BLaER1 (cell line): ENCODE results near the gene MGLL.

Experiments used
- H3K27ac ChIP-seq: shearing (Covaris generic); formaldehyde crosslinking; 2 replicates; pipeline ENCODE4 v1.8.1; 2022
- H3K27me3 ChIP-seq: shearing (Covaris generic); formaldehyde crosslinking; 2 replicates; pipeline ENCODE4 v1.8.1; 2022
- H3K36me3 ChIP-seq: shearing (Covaris generic); formaldehyde crosslinking; 2 replicates; pipeline ENCODE4 v1.8.1; 2022
- H3K4me1 ChIP-seq: shearing (Covaris generic); formaldehyde crosslinking; 2 replicates; pipeline ENCODE4 v1.8.1; 2022
- H3K4me2 ChIP-seq: shearing (Covaris generic); formaldehyde crosslinking; 2 replicates; pipeline ENCODE4 v1.8.1; 2022
- H3K4me3 ChIP-seq: shearing (Covaris generic); formaldehyde crosslinking; 2 replicates; pipeline ENCODE4 v1.8.1; 2022
- H3K9ac ChIP-seq: shearing (Covaris generic); formaldehyde crosslinking; 2 replicates; pipeline ENCODE4 v1.8.1; 2022
- H3K9me3 ChIP-seq: shearing (Covaris generic); formaldehyde crosslinking; 2 replicates; pipeline ENCODE4 v1.8.1; 2022
- H4K20me1 ChIP-seq: shearing (Covaris generic); formaldehyde crosslinking; 2 replicates; pipeline ENCODE4 v1.8.1; 2022
- Cebpa-rat ChIP-seq: shearing (Covaris generic); IDR thresholded peaks from 2 replicates; pipeline ENCODE4 v1.8.1; 2022

MGLL gene

DNA sequence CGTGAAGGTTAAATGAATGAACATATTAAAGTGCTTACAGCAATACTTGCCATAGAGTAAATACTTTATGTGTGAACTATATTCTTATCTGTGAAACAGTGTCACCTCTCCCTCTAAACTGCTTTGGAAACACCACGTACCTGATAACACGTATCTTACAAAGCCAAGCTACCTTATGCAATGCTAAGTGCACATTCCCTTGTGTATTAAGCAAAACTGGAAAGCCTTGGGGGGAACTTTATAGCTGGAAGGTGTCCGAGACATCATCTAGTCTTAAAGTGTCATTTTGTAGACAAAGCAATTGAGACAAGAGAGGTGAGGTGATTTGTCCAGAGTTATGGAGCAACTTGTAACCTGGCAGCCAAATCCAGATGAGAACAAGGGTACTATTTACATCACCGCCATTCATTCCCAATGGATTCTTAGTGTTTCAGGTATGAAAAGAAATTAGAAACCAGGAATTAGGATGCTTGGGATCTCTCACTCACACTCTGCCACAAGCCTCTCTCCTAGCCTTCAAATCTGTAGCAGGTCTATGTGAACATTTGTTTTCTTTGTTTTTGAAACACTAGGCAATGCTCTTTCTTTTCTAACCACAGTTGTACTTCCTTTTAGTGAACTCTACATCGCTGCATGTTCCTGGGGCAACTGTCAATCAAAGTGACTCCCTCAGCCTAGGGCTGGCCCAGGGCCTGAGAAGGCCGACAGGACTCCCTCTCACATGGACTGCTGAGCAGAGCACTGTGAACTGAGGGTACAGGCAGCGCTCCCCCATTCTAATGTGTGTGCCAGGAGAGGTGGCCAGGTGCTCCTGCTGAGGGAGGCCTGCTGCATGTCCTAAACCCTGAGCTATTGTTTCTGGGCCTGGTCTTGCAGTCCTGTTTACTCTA lies 13.9 kb upstream of the MGLL start:
- Histone ChIP-seq H3K4me1 (no peaks in the 10 kb centered on the region), H3K4me3 (no peak overlapping the region), H4K20me1 (no peaks in the 10 kb centered on the region), H3K9ac (no peak overlapping the region), H3K4me2 (no peak overlapping the region), H3K36me3 (no peaks in the 10 kb centered on the region), H3K9me3 (no peaks in the 10 kb centered on the region), H3K27ac (no peak overlapping the region), H3K27me3 (no peaks in the 10 kb centered on the region)
- TF ChIP-seq Cebpa-rat, result no peak

DNA sequence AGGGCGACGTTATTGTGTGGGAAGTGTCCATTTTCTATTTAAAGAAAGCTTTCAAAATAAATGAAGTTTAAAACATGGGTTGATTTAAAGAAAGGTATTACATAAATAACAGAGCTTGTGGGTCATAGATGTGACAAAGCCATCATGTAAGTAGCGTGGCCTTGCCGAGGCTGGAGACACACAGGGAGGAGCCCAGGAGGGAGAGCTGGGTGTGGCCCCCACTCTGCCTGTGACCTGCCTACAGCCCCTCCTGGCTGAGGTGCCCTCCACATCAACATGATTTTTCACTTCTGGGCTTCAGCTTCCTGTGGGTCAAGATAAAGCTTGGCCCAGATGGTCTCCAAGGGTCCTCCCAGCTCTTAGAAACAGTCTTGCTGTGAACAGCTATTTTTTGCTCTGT lies 12.5 kb upstream of the MGLL start:
- H4K20me1 ChIP-seq, result no peaks in the 10 kb centered on the region
- H3K27me3 ChIP-seq, result no peaks in the 10 kb centered on the region
- no peaks in the 10 kb centered on the region for H3K4me1 ChIP-seq
- H3K4me2 ChIP-seq, result no peak overlapping the region
- H3K36me3 ChIP-seq, result no peaks in the 10 kb centered on the region
- no peak overlapping the region for H3K9ac ChIP-seq
- H3K4me3 ChIP-seq, result no peak overlapping the region
- H3K9me3 ChIP-seq, result peaks cover 13% of the 10 kb centered on the region
- H3K27ac ChIP-seq, result no peak overlapping the region
- TF ChIP-seq Cebpa-rat, result no peak

- no peak overlapping the region for H3K4me2 ChIP-seq
- H3K36me3 ChIP-seq, result no peaks in the 10 kb centered on the region
- no peak overlapping the region for H3K9ac ChIP-seq
- no peaks in the 10 kb centered on the region for H4K20me1 ChIP-seq
- no peak for TF ChIP-seq Cebpa-rat
- H3K27me3 ChIP-seq, result no peaks in the 10 kb centered on the region
- H3K9me3 ChIP-seq, result peaks cover 24% of the 10 kb centered on the region
- H3K4me1 ChIP-seq, result no peaks in the 10 kb centered on the region
- no peak overlapping the region for H3K27ac ChIP-seq
- H3K4me3 ChIP-seq, result no peak overlapping the region
These were observed 11.1 kb upstream of the MGLL start for GRCh38 chr3:127833281-127834032.

- Histone ChIP-seq H3K36me3 (no peaks in the 10 kb centered on the region), H3K4me1 (no peaks in the 10 kb centered on the region), H3K9ac (no peak overlapping the region), H3K27ac (no peak overlapping the region), H3K4me2 (no peak overlapping the region), H3K27me3 (no peaks in the 10 kb centered on the region), H3K4me3 (no peak overlapping the region), H3K9me3 (peaks cover 40% of the 10 kb centered on the region), H4K20me1 (no peaks in the 10 kb centered on the region)
- TF ChIP-seq Cebpa-rat, result no peak
These were observed 9.4 kb upstream of the MGLL start for GRCh38 chr3:127831723-127832172.

GRCh38 chr3:127829537-127829936 lies 7.2 kb upstream of the MGLL start:
- no peak overlapping the region for H3K27ac ChIP-seq
- H3K4me3 ChIP-seq, result no peak overlapping the region
- H3K9me3 ChIP-seq, result peaks cover 47% of the 10 kb centered on the region
- TF ChIP-seq Cebpa-rat, result no peak
- H3K9ac ChIP-seq, result no peak overlapping the region
- no peaks in the 10 kb centered on the region; the same call in 1 of the 2 replicates for H4K20me1 ChIP-seq
- H3K36me3 ChIP-seq, result no peaks in the 10 kb centered on the region
- H3K4me2 ChIP-seq, result no peak overlapping the region
- H3K4me1 ChIP-seq, result no peaks in the 10 kb centered on the region
- H3K27me3 ChIP-seq, result peaks cover 13% of the 10 kb centered on the region

DNA sequence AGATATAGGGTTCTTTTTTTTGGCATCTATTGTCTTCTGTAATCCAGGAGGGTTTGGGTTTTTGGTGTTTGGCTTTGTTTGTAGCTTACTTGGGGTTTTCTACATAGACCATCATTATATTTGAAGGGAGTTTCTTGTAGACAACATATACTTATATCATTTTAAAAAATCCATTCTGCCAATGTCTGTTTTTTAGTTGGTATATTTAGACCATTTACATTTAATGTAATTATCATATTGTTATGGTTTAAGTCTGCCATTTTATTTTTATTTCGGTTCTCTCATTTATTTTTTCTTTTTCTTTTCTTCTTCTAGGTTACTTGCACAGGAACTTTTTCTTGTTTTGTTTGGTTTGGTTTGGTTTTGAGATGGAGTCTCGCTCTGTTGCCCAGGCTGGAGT lies 5.5 kb upstream of the MGLL start:
- Histone ChIP-seq H3K4me2 (no peak overlapping the region), H3K36me3 (no peaks in the 10 kb centered on the region), H4K20me1 (peaks cover 7% of the 10 kb centered on the region), H3K9me3 (peaks cover 47% of the 10 kb centered on the region), H3K27me3 (peaks cover 30% of the 10 kb centered on the region), H3K4me1 (peaks cover 2% of the 10 kb centered on the region), H3K27ac (no peak overlapping the region), H3K9ac (no peak overlapping the region), H3K4me3 (no peak overlapping the region)
- no peak for TF ChIP-seq Cebpa-rat

- H3K4me3 ChIP-seq, result no peak overlapping the region
- peaks cover 51% of the 10 kb centered on the region for H3K27me3 ChIP-seq
- peaks cover 15% of the 10 kb centered on the region for H4K20me1 ChIP-seq
- no peak overlapping the region for H3K4me2 ChIP-seq
- no peak overlapping the region for H3K9ac ChIP-seq
- H3K9me3 ChIP-seq, result peaks cover 44% of the 10 kb centered on the region
- TF ChIP-seq Cebpa-rat, result no peak
- no peaks in the 10 kb centered on the region for H3K36me3 ChIP-seq
- peaks cover 8% of the 10 kb centered on the region for H3K4me1 ChIP-seq
- no peak overlapping the region for H3K27ac ChIP-seq
These were observed 3.4 kb upstream of the MGLL start for GRCh38 chr3:127825756-127826155.

- H3K9me3 ChIP-seq, result peaks cover 29% of the 10 kb centered on the region
- peaks cover 62% of the 10 kb centered on the region for H3K27me3 ChIP-seq
- no peak overlapping the region for H3K27ac ChIP-seq
- no peak for TF ChIP-seq Cebpa-rat
- no peak overlapping the region for H3K4me2 ChIP-seq
- no peak overlapping the region for H3K4me3 ChIP-seq
- H3K4me1 ChIP-seq, result peaks cover 8% of the 10 kb centered on the region
- no peak overlapping the region for H3K9ac ChIP-seq
- H3K36me3 ChIP-seq, result no peaks in the 10 kb centered on the region
- peaks cover 15% of the 10 kb centered on the region for H4K20me1 ChIP-seq
These were observed 2.0 kb upstream of the MGLL start for GRCh38 chr3:127824151-127824825.

- Histone ChIP-seq H4K20me1 (peaks cover 15% of the 10 kb centered on the region), H3K27ac (no peak overlapping the region), H3K4me1 (peaks cover 12% of the 10 kb centered on the region), H3K27me3 (peaks cover 62% of the 10 kb centered on the region), H3K4me2 (peak overlapping the region; percentile 97), H3K36me3 (no peaks in the 10 kb centered on the region), H3K9me3 (peaks cover 23% of the 10 kb centered on the region), H3K9ac (no peak overlapping the region), H3K4me3 (peak overlapping the region; percentile 68)
- TF ChIP-seq Cebpa-rat, result no peak
These were observed 1.1 kb upstream of the MGLL start for GRCh38 chr3:127823426-127823857.
